HL-60/S4 (cell line): ENCODE data around the gene CAP1.
"Not testable (repeated sequence)": the region's sequence is repeated elsewhere in the genome, so short reads cannot be mapped to it uniquely, and the experiment has no call there.

ENCODE experiments used
- in situ Hi-C: fragments of 300-500 bp; cut with MboI; formaldehyde crosslinking; loops from 2 replicates; pipeline ENCODE4 v1.14.3; 2022; ENCODE audit warnings: low sequenced_read_pairs

CAP1 gene

GRCh38 chr1:40040511-40041465 is at the start of gene CAP1:
Gene CAP1 (plus strand): TSS chr1:40040729. CDS start chr1:40059347, 18,618 bp downstream.
- in situ Hi-C loops, result no loop called here

GRCh38 chr1:39992234-39992633 is 48.3 kb upstream of the CAP1 start:
- in situ Hi-C loops, result no loop called here

GRCh38 chr1:39992888-39993287 is 47.6 kb upstream of the CAP1 start:
- in situ Hi-C loops, result no loop called here

GRCh38 chr1:39995973-39996393 is 44.5 kb upstream of the CAP1 start:
- in situ Hi-C loops, result no loop called here

- in situ Hi-C loops, result no loop called here
Observed at GRCh38 chr1:39996396-39997004, 44.0 kb upstream of the CAP1 start.

- in situ Hi-C loops, result no loop called here
Observed at GRCh38 chr1:40001456-40001855, 39.1 kb upstream of the CAP1 start.

- in situ Hi-C loops, result no loop called here
Observed at GRCh38 chr1:40003156-40004093, 37.1 kb upstream of the CAP1 start.

- in situ Hi-C loops, result no loop called here
Observed at GRCh38 chr1:40004857-40005256, 35.7 kb upstream of the CAP1 start.

- in situ Hi-C loops, result not testable (repeated sequence)
Observed at GRCh38 chr1:40007481-40008034, 33.0 kb upstream of the CAP1 start.

- in situ Hi-C loops, result no loop called here
Observed at GRCh38 chr1:40011198-40011597, 29.3 kb upstream of the CAP1 start.

GRCh38 chr1:40014253-40014706 is 26.2 kb upstream of the CAP1 start:
- in situ Hi-C loops, result no loop called here

- in situ Hi-C loops, result no loop called here
Observed at GRCh38 chr1:40014812-40015594, 25.5 kb upstream of the CAP1 start.

GRCh38 chr1:40017951-40018575 is 22.5 kb upstream of the CAP1 start:
- in situ Hi-C loops, result no loop called here

GRCh38 chr1:40020447-40021085 is 20.0 kb upstream of the CAP1 start:
- in situ Hi-C loops, result no loop called here

- in situ Hi-C loops, result no loop called here
Observed at GRCh38 chr1:40023379-40023944, 17.1 kb upstream of the CAP1 start.

GRCh38 chr1:40024671-40025070 is 15.9 kb upstream of the CAP1 start:
- in situ Hi-C loops, result no loop called here

- in situ Hi-C loops, result no loop called here
Observed at GRCh38 chr1:40027647-40028046, 12.9 kb upstream of the CAP1 start.

GRCh38 chr1:40029608-40030007 is 10.9 kb upstream of the CAP1 start:
- in situ Hi-C loops, result no loop called here
